ENCODE measurements around the gene RAET1L. TPM values are rescaled to one million over a fixed set of nuclear protein-coding genes. Genes with fewer than 3 reads are reported as not detected.

Gene RAET1L
- total RNA-seq, 2 donors from 2014 or later, result not detected

GRCh38 chr6:149987602-149988107 is 37.7 kb downstream of the RAET1L start:
- Histone ChIP-seq H3K9me3 (ENCODE audit: control insufficient read depth, low read length) (peaks cover 10% of the 10 kb centered on the region), H3K36me3 (ENCODE audit: control insufficient read depth, insufficient read depth, low read length) (no peaks in the 10 kb centered on the region), H3K4me1 (ENCODE audit: control insufficient read depth, insufficient read depth, low read length) (no peaks in the 10 kb centered on the region), H3K4me3 (ENCODE audit: low read length) (no peak overlapping the region), H3K27ac (ENCODE audit: low read depth, low read length) (no peak overlapping the region), H3K27me3 (ENCODE audit: control insufficient read depth, insufficient read depth, low read length, poor library complexity, severe bottlenecking) (peaks cover 100% of the 10 kb centered on the region), H3K9ac (ENCODE audit: extremely low read depth, low read length, poor library complexity, severe bottlenecking) (no peak overlapping the region)
- 67 to 71% methylated on average over 2 of the region's 2 CpGs for WGBS, 2 experiments (ENCODE audit: insufficient coverage in 1 of 2, insufficient read length in 1 of 2)
- peaks cover 14% of the 10 kb centered on the region for H3K4me1 Mint-ChIP-seq
- H3K27me3 Mint-ChIP-seq (ENCODE audit: insufficient read depth), result peaks cover 98% of the 10 kb centered on the region
- H3K9me3 Mint-ChIP-seq, result peaks cover 5% of the 10 kb centered on the region
- no peak overlapping the region for H3K27ac Mint-ChIP-seq
- peak; percentile 6 for DNase-seq
- TF ChIP-seq CTCF (conservative IDR thresholded peaks at IDR 0.05), result no peak
- H3K4me3 Mint-ChIP-seq, result no peak overlapping the region
- no peaks in the 10 kb centered on the region for H3K36me3 Mint-ChIP-seq (ENCODE audit: low read depth)

- H3K27me3 Mint-ChIP-seq (ENCODE audit: insufficient read depth), result peaks cover 98% of the 10 kb centered on the region
- 35 to 42% methylated on average over 4 to 5 of the region's 5 CpGs for WGBS, 2 experiments (ENCODE audit: insufficient coverage in 1 of 2, insufficient read length in 1 of 2)
- peaks cover 100% of the 10 kb centered on the region for H3K27me3 ChIP-seq (ENCODE audit: control insufficient read depth, insufficient read depth, low read length, poor library complexity, severe bottlenecking)
Measured at GRCh38 chr6:149985481-149985937, 39.8 kb downstream of the RAET1L start.

GRCh38 chr6:149984773-149985172 is 40.6 kb downstream of the RAET1L start:
- H3K27me3 ChIP-seq (ENCODE audit: control insufficient read depth, insufficient read depth, low read length, poor library complexity, severe bottlenecking), result peaks cover 97% of the 10 kb centered on the region
- 68 to 76% methylated on average over 5 of the region's 5 CpGs for WGBS, 2 experiments (ENCODE audit: insufficient coverage in 1 of 2, insufficient read length in 1 of 2)
- no peak overlapping the region for H3K4me3 ChIP-seq (ENCODE audit: low read length)
- H3K9me3 ChIP-seq (ENCODE audit: control insufficient read depth, low read length), result peaks cover 10% of the 10 kb centered on the region
- DNase-seq, result no peak
- H3K4me1 ChIP-seq (ENCODE audit: control insufficient read depth, insufficient read depth, low read length), result no peaks in the 10 kb centered on the region
- Mint-ChIP-seq H3K4me3 (no peak overlapping the region), H3K36me3 (ENCODE audit: low read depth) (no peaks in the 10 kb centered on the region), H3K27me3 (ENCODE audit: insufficient read depth) (peaks cover 98% of the 10 kb centered on the region), H3K9me3 (peaks cover 5% of the 10 kb centered on the region), H3K4me1 (peaks cover 3% of the 10 kb centered on the region), H3K27ac (no peak overlapping the region)
- H3K27ac ChIP-seq (ENCODE audit: low read depth, low read length), result no peak overlapping the region
- no peak overlapping the region for H3K9ac ChIP-seq (ENCODE audit: extremely low read depth, low read length, poor library complexity, severe bottlenecking)
- H3K36me3 ChIP-seq (ENCODE audit: control insufficient read depth, insufficient read depth, low read length), result no peaks in the 10 kb centered on the region
- TF ChIP-seq CTCF (conservative IDR thresholded peaks at IDR 0.05), result no peak

More at GRCh38 chr6:149985481-149985937, 39.8 kb downstream of the RAET1L start:
- Mint-ChIP-seq H3K4me1 (peaks cover 9% of the 10 kb centered on the region), H3K27ac (no peak overlapping the region), H3K9me3 (peaks cover 5% of the 10 kb centered on the region), H3K4me3 (no peak overlapping the region), H3K36me3 (ENCODE audit: low read depth) (no peaks in the 10 kb centered on the region)
- no peak overlapping the region for H3K27ac ChIP-seq (ENCODE audit: low read depth, low read length)
- no peaks in the 10 kb centered on the region for H3K4me1 ChIP-seq (ENCODE audit: control insufficient read depth, insufficient read depth, low read length)
- H3K9me3 ChIP-seq (ENCODE audit: control insufficient read depth, low read length), result peaks cover 10% of the 10 kb centered on the region
- H3K9ac ChIP-seq (ENCODE audit: extremely low read depth, low read length, poor library complexity, severe bottlenecking), result no peak overlapping the region
- H3K36me3 ChIP-seq (ENCODE audit: control insufficient read depth, insufficient read depth, low read length), result no peaks in the 10 kb centered on the region
- H3K4me3 ChIP-seq (ENCODE audit: low read length), result no peak overlapping the region
- no peak for TF ChIP-seq CTCF (conservative IDR thresholded peaks at IDR 0.05)
- no peak for DNase-seq
